SK-N-SH (cell line): ENCODE measurements around the gene ACSL6. TPM values are rescaled to one million over a fixed set of nuclear protein-coding genes. Genes with fewer than 3 reads are reported as not detected.

Experiments
- CTCF ChIA-PET: fragments of 300-600, 350-600 bp; formaldehyde crosslinking; extraction: SDS; loops from one replicate; lab custom pipeline; 2021; lab: Yijun Ruan, JAX
- POLR2A ChIA-PET: fragments of 350-600 bp; sonication (Branson Sonifier 250); formaldehyde crosslinking; extraction: SDS; loops from one replicate; lab custom pipeline; 2020; ENCODE audit warnings: antibody characterized with exemption, inconsistent platforms; lab: Yijun Ruan, JAX
- DNase-seq: peaks from one replicate; pipeline ENCODE4 v3.0.0; 2012
- H2AFZ ChIP-seq: fragments of 200-600 bp; sonication (generic); 2 replicates; pipeline ENCODE4 v1.8.1; 2016; ENCODE audit warnings: antibody characterized with exemption, mild to moderate bottlenecking, low read depth
- H3F3A ChIP-seq: fragments of 200-600 bp; sonication (generic); replicated peaks from 2 replicates; pipeline ENCODE3; 2016; ENCODE audit warnings: antibody characterized with exemption, mild to moderate bottlenecking; ENCODE audit not compliant: insufficient read depth
- H3K27ac ChIP-seq, 2 experiments: fragments of 200-500 bp in 1 of 2; fragments of 200-600 bp in 1 of 2; sonication (Bioruptor generic) in 1 of 2; sonication (generic), shearing (Covaris generic) in 1 of 2; 2 replicates each; pipeline versions ENCODE4 v1.5.1 to v1.6.1; 2014 to 2016; ENCODE audit warnings: low read depth in 2 of 2, inconsistent platforms in 1 of 2, low read length in 1 of 2, mild to moderate bottlenecking in 1 of 2, mixed read lengths in 1 of 2
- H3K27me3 ChIP-seq: fragments of 200-600 bp; sonication (generic), shearing (Covaris generic); 2 replicates; pipeline ENCODE4 v1.6.1; 2016; ENCODE audit warnings: mixed run types; ENCODE audit not compliant: insufficient read depth
- H3K36me3 ChIP-seq, 2 experiments: fragments of 200-500 bp in 1 of 2; fragments of 200-600 bp in 1 of 2; sonication (Bioruptor generic) in 1 of 2; sonication (generic) in 1 of 2; replicated peaks in 1 of 2; 2 replicates each; pipeline versions ENCODE3 to v1.5.1; 2014 to 2016; ENCODE audit warnings: low read length in 1 of 2, mild to moderate bottlenecking in 1 of 2; ENCODE audit not compliant: insufficient read depth in 2 of 2, control insufficient read depth in 1 of 2
- H3K4me1 ChIP-seq, 2 experiments: fragments of 200-500 bp in 1 of 2; fragments of 200-600 bp in 1 of 2; sonication (Bioruptor generic) in 1 of 2; sonication (generic), shearing (Covaris generic) in 1 of 2; 2 replicates each; pipeline versions ENCODE4 v1.5.1 to v1.6.1; 2014 to 2016; ENCODE audit warnings: low read depth in 1 of 2, low read length in 1 of 2, mixed run types in 1 of 2; ENCODE audit not compliant: insufficient read depth in 2 of 2, control insufficient read depth in 1 of 2
- H3K4me2 ChIP-seq: fragments of 200-600 bp; sonication (generic), shearing (Covaris generic); 2 replicates; pipeline ENCODE4 v1.6.1; 2017; ENCODE audit warnings: mixed run types
- H3K4me3 ChIP-seq, 2 experiments: fragments of 200-500 bp in 1 of 2; fragments of 200-600 bp in 1 of 2; sonication (Bioruptor generic) in 1 of 2; sonication (generic), shearing (Covaris generic) in 1 of 2; 2 replicates each; pipeline versions ENCODE4 v1.5.1 to v1.8.1; 2014 to 2016; ENCODE audit warnings: low read depth in 2 of 2, inconsistent platforms in 1 of 2, low read length in 1 of 2, mild to moderate bottlenecking in 1 of 2, mixed read lengths in 1 of 2, moderate library complexity in 1 of 2
- H3K79me2 ChIP-seq: fragments of 200-600 bp; sonication (generic); 2 replicates; pipeline ENCODE4 v1.8.1; 2017; ENCODE audit warnings: mild to moderate bottlenecking; ENCODE audit not compliant: insufficient read depth
- H3K9ac ChIP-seq: fragments of 200-600 bp; sonication (generic); 2 replicates; pipeline ENCODE4 v1.6.1; 2017; ENCODE audit warnings: mixed run types
- H3K9me2 ChIP-seq: fragments of 200-600 bp; sonication (generic); 2 replicates; pipeline ENCODE4 v1.6.1; 2017; ENCODE audit warnings: mixed run types
- H3K9me3 ChIP-seq: fragments of 200-600 bp; sonication (generic); 2 replicates; pipeline ENCODE4 v1.6.1; 2017; ENCODE audit warnings: mixed run types, mild to moderate bottlenecking, moderate library complexity
- H4K20me1 ChIP-seq: fragments of 200-600 bp; sonication (generic); 2 replicates; pipeline ENCODE4 v1.6.1; 2017; ENCODE audit warnings: mild to moderate bottlenecking, mixed run types; ENCODE audit not compliant: insufficient read depth
- CTCF ChIP-seq: fragments of 200-600 bp; sonication (generic); IDR thresholded peaks from 2 replicates; pipeline ENCODE4 v1.6.1; 2017; ENCODE audit warnings: antibody characterized with exemption, mild to moderate bottlenecking, moderate library complexity
- EP300 ChIP-seq, 2 experiments: IDR thresholded peaks; 2 replicates each; pipeline versions ENCODE4 v1.4.0 to v1.6.1; 2012; ENCODE audit warnings: borderline replicate concordance in 1 of 2, low read depth in 1 of 2, low read length in 1 of 2
- FOSL2 ChIP-seq: IDR thresholded peaks from 2 replicates; pipeline ENCODE4 v1.4.0; 2012; ENCODE audit warnings: low read depth, mild to moderate bottlenecking, moderate library complexity, borderline replicate concordance
- GATA2 ChIP-seq: sonication (generic); formaldehyde crosslinking; IDR thresholded peaks from 2 replicates; pipeline ENCODE4 v1.5.0; 2020; ENCODE audit warnings: mild to moderate bottlenecking, missing genetic modification reagents
- MAX ChIP-seq: IDR thresholded peaks from 2 replicates; pipeline ENCODE4 v1.4.0; 2012; ENCODE audit warnings: low read depth
- NFIC ChIP-seq: IDR thresholded peaks from 2 replicates; pipeline ENCODE4 v1.4.0; 2012; ENCODE audit warnings: borderline replicate concordance
- NRF1 ChIP-seq: IDR thresholded peaks from 2 replicates; pipeline ENCODE4 v1.6.1; 2012; ENCODE audit warnings: low read depth, mild to moderate bottlenecking, low read length
- RCOR1 ChIP-seq: fragments of 150-350 bp; IDR thresholded peaks from 2 replicates; pipeline ENCODE4 v1.6.1; 2017; ENCODE audit warnings: antibody characterized with exemption, low read length
- REST ChIP-seq: IDR thresholded peaks from 2 replicates; pipeline ENCODE4 v1.6.1; 2012; ENCODE audit warnings: mild to moderate bottlenecking, low read depth, low read length, moderate library complexity
- RFX5 ChIP-seq: IDR thresholded peaks from 2 replicates; pipeline ENCODE4 v1.6.1; 2012; ENCODE audit warnings: mild to moderate bottlenecking, improper control_type of control experiment, low read length
- RXRA ChIP-seq: IDR thresholded peaks from 2 replicates; pipeline ENCODE4 v1.4.0; 2012; ENCODE audit warnings: low read depth, mild to moderate bottlenecking, borderline replicate concordance
- SIN3A ChIP-seq: IDR thresholded peaks from 2 replicates; pipeline ENCODE4 v1.6.1; 2012; ENCODE audit warnings: low read depth, mild to moderate bottlenecking, low read length, moderate library complexity, borderline replicate concordance
- TAF1 ChIP-seq: IDR thresholded peaks from 2 replicates; pipeline ENCODE4 v1.6.1; 2012; ENCODE audit warnings: low read depth, mild to moderate bottlenecking, low read length, moderate library complexity, borderline replicate concordance
- USF1 ChIP-seq: IDR thresholded peaks from 2 replicates; pipeline ENCODE4 v1.4.0; 2012; ENCODE audit warnings: low read depth, borderline replicate concordance
- WGBS: methylation state at CpG from one replicate; pipeline ENCODE4 v1.1.6; 2017; ENCODE audit warnings: low lambda C conversion rate; 5-methylcytosine and 5-hydroxymethylcytosine counted together
- polyA plus RNA-seq, 3 experiments: library from polyadenylated mRNA; depleted of rRNA; stranded (reverse); fragments of >200 nt; gene quantifications; 2 replicates each; pipeline ENCODE4 v1.2.3, GENCODE V29; 2012

ACSL6 gene
- polyA plus RNA-seq, 1 of the 3 experiments (the other 2 are of a cell fraction) = 0.46 TPM

- POLR2A ChIA-PET = no interaction called here
- Histone ChIP-seq H3F3A (no peaks in the 10 kb centered on the region), H3K9ac (no peak overlapping the region), H3K9me2 (no peaks in the 10 kb centered on the region), H3K27me3 (no peaks in the 10 kb centered on the region), H4K20me1 (no peaks in the 10 kb centered on the region), H3K79me2 (no peaks in the 10 kb centered on the region), H3K4me1 (no peaks in the 10 kb centered on the region), H3K27ac (no peak overlapping the region), H3K9me3 (no peaks in the 10 kb centered on the region), H2AFZ (no peak overlapping the region), H3K4me2 (no peak overlapping the region), H3K4me3 (no peak overlapping the region), H3K36me3 (no peaks in the 10 kb centered on the region)
- TF ChIP-seq REST = no peak
- no peak for TF ChIP-seq USF1
- no peak for TF ChIP-seq RFX5
- no peak for TF ChIP-seq GATA2 (CRISPR knock-in tag)
- no peak for TF ChIP-seq NFIC
- no peak for TF ChIP-seq MAX
- TF ChIP-seq CTCF = no peak
- no peak for TF ChIP-seq RXRA
- no peak for TF ChIP-seq EP300 (IDR thresholded peaks at IDR 0.05; ENCODE audit: borderline replicate concordance in 1 of 2, low read depth in 1 of 2, low read length in 1 of 2)
- no peak for TF ChIP-seq RCOR1
- no peak for TF ChIP-seq NRF1
- no peak for TF ChIP-seq SIN3A
- no peak for TF ChIP-seq TAF1
- TF ChIP-seq FOSL2 = no peak
- no peak for DNase-seq
- 51% methylated on average over 5 of the region's 5 CpGs for WGBS
- CTCF ChIA-PET = no interaction called here
Observed at GRCh38 chr5:131974622-131974955, 36.9 kb downstream of the ACSL6 start.
